Hematopoietic multipotent progenitor cell treated with erythropoietin and hydrocortisone succinate and interleukin-3 and kit ligand, for 4 days (in vitro differentiated cells): ENCODE data around the gene PITPNB.

ENCODE experiments used
- DNase-seq: peaks from one replicate; pipeline ENCODE4 v3.0.0-alpha.2; 2015

Gene PITPNB

GRCh38 chr22:27853424-27853823 lies 65.6 kb downstream of the PITPNB start:
- DNase-seq: peak; percentile 23

- DNase-seq: no peak
Measured at GRCh38 chr22:27851974-27852746, 66.9 kb downstream of the PITPNB start.

GRCh38 chr22:27850000-27850521 lies 69.0 kb downstream of the PITPNB start:
- no peak for DNase-seq

GRCh38 chr22:27848005-27848404 lies 71.1 kb downstream of the PITPNB start:
- no peak for DNase-seq

DNA sequence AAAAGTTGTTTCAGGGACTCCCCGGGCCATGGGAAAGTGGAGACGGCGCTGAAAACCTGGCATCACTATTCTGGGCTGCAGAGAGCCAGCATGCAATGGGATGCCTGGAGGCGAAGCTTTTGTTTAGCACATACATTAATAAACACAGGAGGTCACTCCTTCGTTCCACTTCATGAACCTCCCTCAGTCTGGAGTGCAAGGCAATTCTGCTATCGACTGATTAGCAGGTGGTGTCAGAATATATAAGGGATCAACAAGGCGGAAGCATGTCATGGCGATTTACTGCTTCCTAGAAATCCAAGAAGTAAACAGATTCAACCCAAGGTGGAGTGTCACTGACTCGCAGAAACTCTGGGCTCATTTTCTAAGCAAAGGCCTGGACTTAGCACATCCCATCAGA lies 72.1 kb downstream of the PITPNB start:
- no peak for DNase-seq

DNA sequence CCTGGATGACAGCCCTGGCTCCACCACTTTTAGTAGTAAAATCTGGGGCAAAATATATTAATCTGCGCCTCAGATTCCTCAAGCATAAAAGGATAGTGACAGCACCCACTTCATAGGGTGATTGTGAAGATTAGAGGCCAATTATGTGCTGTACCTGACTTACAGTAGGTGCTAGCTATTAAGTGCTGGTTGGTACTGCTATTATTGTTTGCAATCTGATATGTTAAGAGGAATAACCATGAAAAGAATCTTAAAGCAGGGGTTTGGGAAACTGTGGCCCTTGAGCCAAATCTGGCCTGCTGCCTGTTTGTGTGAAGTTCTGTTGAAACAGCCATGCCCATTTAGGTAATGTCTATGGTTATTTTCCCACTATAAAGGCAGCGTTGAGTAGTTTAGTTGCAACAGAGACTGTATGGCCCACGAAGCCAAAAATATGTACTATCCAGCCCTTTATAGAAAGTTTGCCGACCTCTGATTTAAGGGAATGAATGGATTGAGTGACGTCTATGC lies 72.8 kb downstream of the PITPNB start:
- DNase-seq: no peak

GRCh38 chr22:27845644-27846043 lies 73.4 kb downstream of the PITPNB start:
- no peak for DNase-seq

GRCh38 chr22:27844656-27845591 lies 74.1 kb downstream of the PITPNB start:
- no peak for DNase-seq

- DNase-seq: no peak
Measured at GRCh38 chr22:27844256-27844655, 74.8 kb downstream of the PITPNB start.

DNA sequence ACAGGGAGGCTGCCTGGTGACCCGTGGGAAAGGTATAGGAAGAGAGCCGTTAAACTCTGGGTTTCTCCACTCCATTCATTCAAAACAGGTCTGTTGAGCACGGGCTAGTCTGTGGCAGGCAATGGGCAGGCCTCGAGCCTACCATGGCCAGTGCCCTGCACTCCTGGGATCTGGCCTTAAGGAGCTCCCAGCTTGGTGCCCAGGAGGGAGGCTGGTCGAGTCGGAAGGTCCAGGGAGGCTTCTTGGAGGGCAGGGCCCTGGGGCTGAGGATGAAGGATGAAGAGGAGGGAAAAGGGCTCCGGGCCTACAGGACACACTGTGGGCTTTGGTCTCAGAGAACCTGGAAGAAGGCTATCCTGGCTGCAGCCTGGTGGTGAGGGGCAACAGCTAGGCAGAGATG lies 75.6 kb downstream of the PITPNB start:
- no peak for DNase-seq

- no peak for DNase-seq
Measured at GRCh38 chr22:27842669-27843431, 76.2 kb downstream of the PITPNB start.

GRCh38 chr22:27842201-27842600 lies 76.9 kb downstream of the PITPNB start:
- DNase-seq: no peak

DNA sequence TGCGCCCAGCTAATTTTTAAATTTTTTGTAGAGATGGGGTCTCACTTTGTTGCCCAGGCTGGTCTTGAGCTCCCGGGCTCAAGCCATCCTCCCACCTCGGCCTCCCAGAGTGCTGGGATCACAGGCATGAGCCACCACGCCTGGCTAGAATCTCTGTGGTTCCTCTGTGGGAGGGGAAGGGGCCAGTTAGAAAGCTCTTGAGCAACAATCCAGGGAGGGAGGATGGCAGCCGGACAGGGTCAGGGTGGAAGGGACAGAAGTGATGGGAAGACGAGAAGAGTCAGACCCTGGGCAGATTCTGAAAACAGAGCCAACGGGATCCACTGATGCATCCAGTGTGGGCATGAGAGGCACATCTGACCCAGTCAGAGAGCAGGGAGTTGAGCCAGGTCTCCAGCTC lies 78.6 kb downstream of the PITPNB start:
- DNase-seq: no peak

DNA sequence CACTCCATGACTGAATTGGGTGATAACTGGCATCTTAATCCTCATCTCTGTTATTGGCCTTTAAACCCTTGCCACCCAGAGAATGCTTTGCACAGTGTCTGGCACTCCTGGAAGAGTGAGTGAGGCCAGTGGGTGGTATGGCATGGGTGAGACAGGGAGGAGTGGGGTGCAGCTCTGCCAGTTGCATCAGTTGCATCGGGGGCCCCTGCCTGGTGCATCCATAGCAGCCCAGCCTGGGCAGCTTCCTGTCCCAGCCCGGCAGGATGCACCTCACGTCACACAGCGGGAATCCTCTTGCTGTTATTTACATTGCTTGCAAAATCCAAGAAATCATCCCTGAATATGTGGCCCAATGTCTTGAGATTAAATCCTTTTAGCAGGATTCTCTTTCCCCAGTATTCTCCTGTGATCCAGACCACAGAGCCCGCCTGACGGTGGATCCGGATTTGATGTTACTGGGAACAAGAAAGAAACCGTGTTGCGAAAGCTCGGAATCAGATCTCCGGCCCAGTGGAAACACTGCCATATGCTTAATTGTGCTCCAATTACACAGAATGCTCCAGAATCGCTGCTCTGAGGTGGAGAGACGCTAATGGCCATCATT lies 79.9 kb downstream of the PITPNB start:
- DNase-seq: no peak

DNA sequence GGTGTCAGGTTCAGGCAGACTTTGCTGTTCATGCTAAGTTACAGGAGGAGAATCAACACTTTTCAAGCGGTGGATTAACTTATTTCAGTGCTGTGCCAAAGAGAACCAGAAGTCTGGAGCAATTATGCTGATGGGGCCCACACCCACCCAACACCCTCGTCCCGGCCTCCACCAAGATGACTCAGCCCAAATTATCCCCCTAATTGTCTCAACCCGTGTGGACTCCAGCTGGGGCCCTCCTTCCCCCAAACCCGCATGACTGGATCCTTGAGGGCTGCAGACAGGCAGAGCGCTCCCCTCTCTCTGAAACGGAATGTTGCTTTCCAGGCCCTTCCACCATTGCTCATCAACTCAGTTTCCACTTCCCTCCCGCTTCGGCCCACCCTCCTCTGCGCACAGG lies 82.9 kb downstream of the PITPNB start:
- peak; percentile 16 for DNase-seq

- no peak for DNase-seq
Measured at GRCh38 chr22:27835446-27835845, 83.6 kb downstream of the PITPNB start.

DNA sequence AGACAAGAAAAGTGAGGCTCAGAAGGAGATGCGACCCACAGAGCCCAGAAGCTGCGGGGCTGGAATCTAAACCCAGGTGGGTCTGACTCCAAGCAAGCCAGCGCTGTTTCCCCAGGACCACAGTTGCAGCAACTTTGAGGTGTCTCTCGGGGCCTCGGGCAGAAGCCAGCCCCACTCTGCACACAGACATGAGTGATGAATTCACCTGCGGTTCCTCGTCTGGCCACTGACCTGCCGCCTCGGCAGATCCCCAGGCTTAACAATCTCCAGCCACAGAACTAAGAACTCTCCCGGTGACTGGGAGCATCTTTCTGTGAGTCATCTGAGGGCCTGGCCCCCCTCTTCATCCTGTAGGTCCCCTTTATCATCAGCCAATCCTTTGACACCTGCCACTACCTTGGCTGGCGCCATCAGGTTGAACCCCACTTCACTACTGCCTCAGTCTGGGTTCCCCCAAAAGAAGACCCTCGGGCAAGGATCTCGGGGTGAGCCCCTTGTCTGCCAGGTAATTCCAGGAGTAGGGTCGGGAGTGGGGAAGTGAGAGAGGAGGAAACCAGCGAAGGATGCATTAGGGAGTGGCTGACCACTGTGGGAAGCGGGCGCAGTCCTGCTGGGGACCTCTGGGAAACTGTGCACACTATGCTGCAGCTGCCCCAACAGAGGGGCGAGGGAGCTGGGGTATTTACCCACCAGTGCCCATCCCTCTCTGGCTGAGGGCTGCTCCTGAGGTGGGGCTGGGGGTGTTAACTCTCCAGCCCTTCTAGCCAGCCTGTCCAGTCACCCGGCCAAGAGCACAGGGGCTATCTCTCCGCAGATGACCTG lies 84.5 kb downstream of the PITPNB start:
- no peak for DNase-seq

- DNase-seq: no peak
Measured at GRCh38 chr22:27833803-27834202, 85.3 kb downstream of the PITPNB start.

- no peak for DNase-seq
Measured at GRCh38 chr22:27832606-27833005, 86.5 kb downstream of the PITPNB start.

GRCh38 chr22:27829620-27830019 lies 89.4 kb downstream of the PITPNB start:
- peak; percentile 40 for DNase-seq
